NCI-H146 (cell line): ENCODE measurements around the gene FUT4.
"Not testable (repeated sequence)": the region's sequence is repeated elsewhere in the genome, so short reads cannot be mapped to it uniquely, and the experiment has no call there.

ENCODE experiments used
- DNase-seq: peaks from one replicate; lab custom pipeline; 2025; lab: John Stamatoyannopoulos, UW

Gene FUT4

GRCh38 chr11:94568200-94568599, 24.5 kb downstream of the FUT4 start:
- DNase-seq: no peak

GRCh38 chr11:94568717-94569116, 25.0 kb downstream of the FUT4 start:
- DNase-seq: no peak

GRCh38 chr11:94572975-94573374, 29.3 kb downstream of the FUT4 start:
- DNase-seq: not testable (repeated sequence)

- no peak for DNase-seq
These were observed 30.7 kb downstream of the FUT4 start for GRCh38 chr11:94574193-94574961.

GRCh38 chr11:94576306-94576705, 32.6 kb downstream of the FUT4 start:
- DNase-seq: no peak

GRCh38 chr11:94577841-94578240, 34.1 kb downstream of the FUT4 start:
- no peak for DNase-seq

GRCh38 chr11:94581926-94582325, 38.2 kb downstream of the FUT4 start:
- DNase-seq: no peak

GRCh38 chr11:94583213-94583865, 39.6 kb downstream of the FUT4 start:
- DNase-seq: no peak

GRCh38 chr11:94583866-94584500, 40.3 kb downstream of the FUT4 start:
- no peak for DNase-seq

GRCh38 chr11:94584978-94585377, 41.3 kb downstream of the FUT4 start:
- DNase-seq: no peak

GRCh38 chr11:94585399-94585798, 41.7 kb downstream of the FUT4 start:
- DNase-seq: no peak

GRCh38 chr11:94586546-94586945, 42.8 kb downstream of the FUT4 start:
- no peak for DNase-seq

GRCh38 chr11:94586978-94587377, 43.3 kb downstream of the FUT4 start:
- no peak for DNase-seq

GRCh38 chr11:94588366-94588942, 44.7 kb downstream of the FUT4 start:
- peak; percentile 32 for DNase-seq

GRCh38 chr11:94590352-94591041, 46.8 kb downstream of the FUT4 start:
- no peak for DNase-seq

GRCh38 chr11:94593030-94593429, 49.3 kb downstream of the FUT4 start:
- no peak for DNase-seq

- no peak for DNase-seq
These were observed 51.4 kb downstream of the FUT4 start for GRCh38 chr11:94595076-94595475.

- DNase-seq: peak; percentile 22
These were observed 54.2 kb downstream of the FUT4 start for GRCh38 chr11:94597896-94598295.
